ENCODE measurements around the gene HMG20A.

HMG20A gene

GRCh38 chr15:77513226-77513625 lies 92.5 kb downstream of the HMG20A start:
- Histone ChIP-seq H3K27me3 (ENCODE audit: control insufficient read depth in 2 of 2, insufficient read depth in 2 of 2, low read length in 2 of 2) (no peaks in the 10 kb centered on the region), H3K36me3 (ENCODE audit: control insufficient read depth in 2 of 2, insufficient read depth in 2 of 2, low read length in 2 of 2) (peaks cover 0 to 2% of the 10 kb centered on the region in 2 donors), H3K9me3 (ENCODE audit: control insufficient read depth in 2 of 2, low read length in 2 of 2) (no peaks in the 10 kb centered on the region), H3K9ac (ENCODE audit: low read depth in 1 of 2, low read length in 2 of 2) (no peak overlapping the region), H3K4me3 (ENCODE audit: low read length in 2 of 2) (no peak overlapping the region), H3K27ac (ENCODE audit: low read depth in 2 of 2, low read length in 2 of 2) (no peak overlapping the region), H3K4me1 (ENCODE audit: control insufficient read depth in 2 of 2, insufficient read depth in 2 of 2, low read length in 2 of 2) (peaks cover 0 to 7% of the 10 kb centered on the region in 2 donors)

DNA sequence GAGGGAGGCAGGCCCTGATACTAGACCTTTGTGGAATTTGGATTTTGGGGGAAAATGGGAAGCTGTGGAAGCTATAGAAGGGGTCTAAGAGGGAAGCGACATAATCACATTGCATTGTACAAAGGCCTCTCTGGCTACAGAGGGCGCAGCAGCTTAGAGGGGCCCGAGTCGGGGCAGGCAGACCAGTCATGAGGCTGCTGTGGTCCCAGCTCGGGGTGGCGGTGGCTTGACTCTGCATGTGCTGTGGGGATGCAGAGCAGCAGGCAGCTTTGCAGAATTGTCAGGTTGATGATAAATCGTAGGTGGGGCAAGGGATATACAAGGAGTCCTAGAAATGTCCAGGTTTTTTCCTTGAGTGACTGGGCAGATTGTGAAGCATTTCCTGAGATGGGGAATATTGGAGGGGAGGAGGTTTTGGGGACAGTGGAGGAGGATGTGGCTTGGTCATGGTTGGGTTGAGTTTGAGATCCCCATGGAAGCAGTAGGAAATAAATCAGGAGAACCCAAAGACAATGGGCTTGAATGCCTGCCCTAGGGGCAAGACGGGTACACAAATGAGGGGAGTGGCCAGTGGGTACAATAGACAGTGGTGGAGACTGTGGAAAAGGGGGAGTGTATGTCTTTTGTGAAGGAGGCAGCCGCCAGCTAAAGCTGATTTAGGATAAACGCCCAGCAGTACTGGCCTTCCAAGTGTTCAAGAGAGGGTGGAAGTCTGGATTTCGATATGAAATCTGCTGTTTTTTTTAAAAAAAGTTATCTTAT lies 94.1 kb downstream of the HMG20A start:
- Histone ChIP-seq H3K27ac (ENCODE audit: low read depth in 2 of 2, low read length in 2 of 2) (no peak overlapping the region), H3K36me3 (ENCODE audit: control insufficient read depth in 2 of 2, insufficient read depth in 2 of 2, low read length in 2 of 2) (peaks cover 0 to 2% of the 10 kb centered on the region in 2 donors), H3K9me3 (ENCODE audit: control insufficient read depth in 2 of 2, low read length in 2 of 2) (no peaks in the 10 kb centered on the region), H3K27me3 (ENCODE audit: control insufficient read depth in 2 of 2, insufficient read depth in 2 of 2, low read length in 2 of 2) (no peaks in the 10 kb centered on the region), H3K4me1 (ENCODE audit: control insufficient read depth in 2 of 2, insufficient read depth in 2 of 2, low read length in 2 of 2) (no peaks in the 10 kb centered on the region), H3K9ac (ENCODE audit: low read depth in 1 of 2, low read length in 2 of 2) (no peak overlapping the region), H3K4me3 (ENCODE audit: low read length in 2 of 2) (no peak overlapping the region)

GRCh38 chr15:77515613-77516012 lies 94.9 kb downstream of the HMG20A start:
- Histone ChIP-seq H3K27me3 (ENCODE audit: control insufficient read depth in 2 of 2, insufficient read depth in 2 of 2, low read length in 2 of 2) (no peaks in the 10 kb centered on the region), H3K4me1 (ENCODE audit: control insufficient read depth in 2 of 2, insufficient read depth in 2 of 2, low read length in 2 of 2) (no peaks in the 10 kb centered on the region), H3K9ac (ENCODE audit: low read depth in 1 of 2, low read length in 2 of 2) (no peak overlapping the region), H3K36me3 (ENCODE audit: control insufficient read depth in 2 of 2, insufficient read depth in 2 of 2, low read length in 2 of 2) (peaks cover 0 to 2% of the 10 kb centered on the region in 2 donors), H3K4me3 (ENCODE audit: low read length in 2 of 2) (no peak overlapping the region), H3K9me3 (ENCODE audit: control insufficient read depth in 2 of 2, low read length in 2 of 2) (no peaks in the 10 kb centered on the region), H3K27ac (ENCODE audit: low read depth in 2 of 2, low read length in 2 of 2) (no peak overlapping the region)

- Histone ChIP-seq H3K9ac (ENCODE audit: low read depth in 1 of 2, low read length in 2 of 2) (no peak overlapping the region), H3K27ac (ENCODE audit: low read depth in 2 of 2, low read length in 2 of 2) (no peak overlapping the region), H3K27me3 (ENCODE audit: control insufficient read depth in 2 of 2, insufficient read depth in 2 of 2, low read length in 2 of 2) (no peaks in the 10 kb centered on the region), H3K36me3 (ENCODE audit: control insufficient read depth in 2 of 2, insufficient read depth in 2 of 2, low read length in 2 of 2) (peaks cover 0 to 2% of the 10 kb centered on the region in 2 donors), H3K4me1 (ENCODE audit: control insufficient read depth in 2 of 2, insufficient read depth in 2 of 2, low read length in 2 of 2) (no peaks in the 10 kb centered on the region), H3K4me3 (ENCODE audit: low read length in 2 of 2) (no peak overlapping the region), H3K9me3 (ENCODE audit: control insufficient read depth in 2 of 2, low read length in 2 of 2) (no peaks in the 10 kb centered on the region)
These were observed 95.4 kb downstream of the HMG20A start for GRCh38 chr15:77516076-77516475.

DNA sequence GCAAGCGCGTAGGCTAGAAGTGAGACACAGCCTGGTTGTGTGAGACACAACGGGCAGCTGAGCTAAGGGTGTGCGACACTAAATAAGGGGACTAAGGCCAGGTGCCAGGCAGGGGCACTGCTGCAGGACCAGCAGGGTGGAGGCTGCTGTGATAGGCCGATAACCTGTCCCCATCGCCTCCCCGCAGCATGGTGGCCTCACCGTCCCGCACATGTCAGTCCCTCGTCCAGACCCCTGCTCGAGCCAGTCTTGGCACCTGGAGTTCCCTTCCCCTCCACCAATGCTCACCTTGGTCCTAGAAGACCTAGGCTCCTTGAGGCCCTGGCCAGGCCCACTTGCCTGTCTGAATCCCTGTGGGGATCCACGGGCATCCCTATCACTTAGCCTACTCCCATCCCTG lies 96.1 kb downstream of the HMG20A start:
- Histone ChIP-seq H3K27ac (ENCODE audit: low read depth in 2 of 2, low read length in 2 of 2) (no peak overlapping the region), H3K27me3 (ENCODE audit: control insufficient read depth in 2 of 2, insufficient read depth in 2 of 2, low read length in 2 of 2) (no peaks in the 10 kb centered on the region), H3K9ac (ENCODE audit: low read depth in 1 of 2, low read length in 2 of 2) (no peak overlapping the region), H3K4me3 (ENCODE audit: low read length in 2 of 2) (no peak overlapping the region), H3K9me3 (ENCODE audit: control insufficient read depth in 2 of 2, low read length in 2 of 2) (no peaks in the 10 kb centered on the region), H3K36me3 (ENCODE audit: control insufficient read depth in 2 of 2, insufficient read depth in 2 of 2, low read length in 2 of 2) (peaks cover 0 to 2% of the 10 kb centered on the region in 2 donors), H3K4me1 (ENCODE audit: control insufficient read depth in 2 of 2, insufficient read depth in 2 of 2, low read length in 2 of 2) (no peaks in the 10 kb centered on the region)

DNA sequence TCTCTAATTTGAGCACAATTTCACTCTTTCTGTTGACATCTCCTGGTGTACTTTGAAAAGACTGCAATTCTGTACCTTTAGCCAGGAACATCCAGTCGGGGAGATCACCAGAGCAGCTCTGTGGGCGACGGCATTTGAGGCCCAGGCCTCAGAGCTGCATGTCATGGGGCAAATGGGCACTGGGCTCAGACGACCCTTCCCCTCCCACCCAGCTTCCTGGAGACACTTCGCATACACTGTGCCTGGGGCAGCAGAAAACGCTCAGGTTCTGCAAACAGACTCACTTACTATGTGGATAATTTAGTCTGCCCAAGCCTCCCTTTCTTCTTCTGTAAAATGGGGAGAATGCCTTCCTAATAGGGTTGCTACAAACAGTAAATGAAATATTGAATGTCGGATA lies 96.9 kb downstream of the HMG20A start:
- H3K9me3 ChIP-seq (ENCODE audit: control insufficient read depth in 2 of 2, low read length in 2 of 2) = no peaks in the 10 kb centered on the region
- H3K9ac ChIP-seq (ENCODE audit: low read depth in 1 of 2, low read length in 2 of 2) = no peak overlapping the region
- H3K4me1 ChIP-seq (ENCODE audit: control insufficient read depth in 2 of 2, insufficient read depth in 2 of 2, low read length in 2 of 2) = no peaks in the 10 kb centered on the region
- H3K36me3 ChIP-seq (ENCODE audit: control insufficient read depth in 2 of 2, insufficient read depth in 2 of 2, low read length in 2 of 2) = peaks cover 0 to 2% of the 10 kb centered on the region in 2 donors
- no peak overlapping the region for H3K27ac ChIP-seq (ENCODE audit: low read depth in 2 of 2, low read length in 2 of 2)
- H3K4me3 ChIP-seq (ENCODE audit: low read length in 2 of 2) = no peak overlapping the region
- H3K27me3 ChIP-seq (ENCODE audit: control insufficient read depth in 2 of 2, insufficient read depth in 2 of 2, low read length in 2 of 2) = no peaks in the 10 kb centered on the region

DNA sequence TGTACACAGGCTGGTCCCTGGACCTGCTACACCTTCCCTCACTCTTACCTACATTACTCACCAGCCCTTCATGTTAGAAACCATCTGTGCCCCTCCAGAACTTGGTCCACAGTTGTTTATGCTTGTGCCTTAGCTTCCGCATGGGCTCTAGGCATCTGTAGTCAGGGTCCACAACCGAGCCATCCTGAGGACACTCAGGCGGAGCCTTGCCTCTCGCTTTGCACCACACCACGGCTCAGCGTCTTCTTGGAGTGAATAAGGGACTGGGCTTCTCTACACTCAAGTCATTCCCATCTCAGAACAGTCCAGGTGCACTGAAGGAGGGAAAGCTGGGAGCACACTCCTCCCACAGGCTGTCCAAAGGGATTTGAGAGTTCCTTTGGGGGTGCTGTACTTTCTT lies 97.8 kb downstream of the HMG20A start:
- no peak overlapping the region for H3K9ac ChIP-seq (ENCODE audit: low read depth in 1 of 2, low read length in 2 of 2)
- no peaks in the 10 kb centered on the region for H3K27me3 ChIP-seq (ENCODE audit: control insufficient read depth in 2 of 2, insufficient read depth in 2 of 2, low read length in 2 of 2)
- no peak overlapping the region for H3K4me3 ChIP-seq (ENCODE audit: low read length in 2 of 2)
- no peaks in the 10 kb centered on the region for H3K9me3 ChIP-seq (ENCODE audit: control insufficient read depth in 2 of 2, low read length in 2 of 2)
- no peaks in the 10 kb centered on the region for H3K4me1 ChIP-seq (ENCODE audit: control insufficient read depth in 2 of 2, insufficient read depth in 2 of 2, low read length in 2 of 2)
- H3K27ac ChIP-seq (ENCODE audit: low read depth in 2 of 2, low read length in 2 of 2) = no peak overlapping the region
- peaks cover 0 to 2% of the 10 kb centered on the region in 2 donors for H3K36me3 ChIP-seq (ENCODE audit: control insufficient read depth in 2 of 2, insufficient read depth in 2 of 2, low read length in 2 of 2)

DNA sequence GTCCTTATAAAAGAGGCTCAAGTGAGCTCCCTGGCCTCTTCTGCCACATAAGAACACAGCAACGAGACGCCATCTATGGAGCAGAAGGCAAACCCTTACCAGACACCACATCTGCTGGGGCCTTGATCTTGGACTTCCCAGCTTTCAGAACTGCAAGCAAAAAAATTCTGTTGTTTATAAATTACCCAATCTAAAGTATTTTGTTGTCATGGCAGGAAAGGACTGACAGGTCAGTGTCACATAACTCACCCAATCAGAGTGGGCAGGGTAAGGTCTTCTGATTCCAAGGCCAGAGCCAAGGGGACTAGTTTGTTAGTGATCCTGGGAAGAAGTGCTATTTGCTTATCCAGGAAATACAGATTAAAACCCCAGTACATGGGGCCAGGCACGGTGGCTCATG lies 98.9 kb downstream of the HMG20A start:
- Histone ChIP-seq H3K9me3 (ENCODE audit: control insufficient read depth in 2 of 2, low read length in 2 of 2) (no peaks in the 10 kb centered on the region), H3K36me3 (ENCODE audit: control insufficient read depth in 2 of 2, insufficient read depth in 2 of 2, low read length in 2 of 2) (peaks cover 0 to 2% of the 10 kb centered on the region in 2 donors), H3K4me3 (ENCODE audit: low read length in 2 of 2) (no peak overlapping the region), H3K27ac (ENCODE audit: low read depth in 2 of 2, low read length in 2 of 2) (no peak overlapping the region), H3K27me3 (ENCODE audit: control insufficient read depth in 2 of 2, insufficient read depth in 2 of 2, low read length in 2 of 2) (no peaks in the 10 kb centered on the region), H3K9ac (ENCODE audit: low read depth in 1 of 2, low read length in 2 of 2) (no peak overlapping the region), H3K4me1 (ENCODE audit: control insufficient read depth in 2 of 2, insufficient read depth in 2 of 2, low read length in 2 of 2) (no peaks in the 10 kb centered on the region)

DNA sequence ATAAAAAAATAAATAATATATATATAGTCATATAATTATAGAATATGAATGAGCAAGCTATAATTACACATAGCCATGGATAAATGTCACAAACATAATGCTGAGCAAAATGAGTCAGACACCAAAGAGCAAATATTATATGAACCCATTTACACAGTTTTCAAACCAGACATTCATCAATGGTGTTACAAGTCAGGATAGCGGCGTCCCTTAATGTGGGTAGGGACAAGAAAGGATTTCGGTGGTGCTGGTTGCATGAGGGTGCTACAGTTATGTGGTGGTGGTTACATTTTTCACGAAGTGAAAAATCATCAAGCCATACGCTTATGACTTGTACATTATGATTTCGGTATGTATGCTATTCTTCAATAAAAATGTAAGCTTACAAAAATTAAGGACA lies 100.5 kb downstream of the HMG20A start:
- no peaks in the 10 kb centered on the region for H3K36me3 ChIP-seq (ENCODE audit: control insufficient read depth in 2 of 2, insufficient read depth in 2 of 2, low read length in 2 of 2)
- no peaks in the 10 kb centered on the region for H3K9me3 ChIP-seq (ENCODE audit: control insufficient read depth in 2 of 2, low read length in 2 of 2)
- H3K9ac ChIP-seq (ENCODE audit: low read depth in 1 of 2, low read length in 2 of 2) = no peak overlapping the region
- no peak overlapping the region for H3K27ac ChIP-seq (ENCODE audit: low read depth in 2 of 2, low read length in 2 of 2)
- no peaks in the 10 kb centered on the region for H3K4me1 ChIP-seq (ENCODE audit: control insufficient read depth in 2 of 2, insufficient read depth in 2 of 2, low read length in 2 of 2)
- H3K4me3 ChIP-seq (ENCODE audit: low read length in 2 of 2) = no peak overlapping the region
- H3K27me3 ChIP-seq (ENCODE audit: control insufficient read depth in 2 of 2, insufficient read depth in 2 of 2, low read length in 2 of 2) = no peaks in the 10 kb centered on the region

GRCh38 chr15:77525400-77525811 lies 104.7 kb downstream of the HMG20A start:
- Histone ChIP-seq H3K4me3 (ENCODE audit: low read length in 2 of 2) (no peak overlapping the region), H3K36me3 (ENCODE audit: control insufficient read depth in 2 of 2, insufficient read depth in 2 of 2, low read length in 2 of 2) (no peaks in the 10 kb centered on the region), H3K9ac (ENCODE audit: low read depth in 1 of 2, low read length in 2 of 2) (no peak overlapping the region), H3K4me1 (ENCODE audit: control insufficient read depth in 2 of 2, insufficient read depth in 2 of 2, low read length in 2 of 2) (no peaks in the 10 kb centered on the region), H3K27me3 (ENCODE audit: control insufficient read depth in 2 of 2, insufficient read depth in 2 of 2, low read length in 2 of 2) (no peaks in the 10 kb centered on the region), H3K9me3 (ENCODE audit: control insufficient read depth in 2 of 2, low read length in 2 of 2) (no peaks in the 10 kb centered on the region), H3K27ac (ENCODE audit: low read depth in 2 of 2, low read length in 2 of 2) (no peak overlapping the region)

All from mucosa of rectum (tissue), 2 donors.